Measurements from ENCODE around the gene MOB3B.

MOB3B gene

GRCh38 chr9:27398982-27399653 lies 130.5 kb downstream of the MOB3B start:
- H3K4me3 ChIP-seq (ENCODE audit: severe bottlenecking) = no peak overlapping the region
- ATAC-seq (ENCODE audit: low read depth) = no peak
- no peak for TF ChIP-seq CTCF (IDR thresholded peaks at IDR 0.05; ENCODE audit: poor library complexity, severe bottlenecking)
- no peaks in the 10 kb centered on the region for H3K36me3 ChIP-seq (ENCODE audit: low read depth)
- H3K27me3 ChIP-seq (ENCODE audit: insufficient read depth, poor library complexity, severe bottlenecking) = no peaks in the 10 kb centered on the region
- H3K4me1 ChIP-seq (ENCODE audit: insufficient read depth, poor library complexity, severe bottlenecking) = peaks cover 34% of the 10 kb centered on the region
- no peak for DNase-seq (ENCODE audit: low spot score)
- no peaks in the 10 kb centered on the region for H3K9me3 ChIP-seq (ENCODE audit: severe bottlenecking)
- H3K27ac ChIP-seq (ENCODE audit: poor library complexity, severe bottlenecking) = no peak overlapping the region

- H3K4me1 ChIP-seq (ENCODE audit: insufficient read depth, poor library complexity, severe bottlenecking) = peaks cover 34% of the 10 kb centered on the region
- no peaks in the 10 kb centered on the region; the same call in 1 of the 2 replicates for H3K36me3 ChIP-seq (ENCODE audit: low read depth)
- ATAC-seq (ENCODE audit: low read depth) = no peak
- DNase-seq (ENCODE audit: low spot score) = no peak
- H3K27me3 ChIP-seq (ENCODE audit: insufficient read depth, poor library complexity, severe bottlenecking) = no peaks in the 10 kb centered on the region
- TF ChIP-seq CTCF (IDR thresholded peaks at IDR 0.05; ENCODE audit: poor library complexity, severe bottlenecking) = no peak
- H3K9me3 ChIP-seq (ENCODE audit: severe bottlenecking) = no peaks in the 10 kb centered on the region
- H3K4me3 ChIP-seq (ENCODE audit: severe bottlenecking) = no peak overlapping the region
- peak overlapping the region; percentile 51 for H3K27ac ChIP-seq (ENCODE audit: poor library complexity, severe bottlenecking)
These were observed 133.1 kb downstream of the MOB3B start for GRCh38 chr9:27396495-27396894.

GRCh38 chr9:27395484-27395921 lies 134.1 kb downstream of the MOB3B start:
- no peaks in the 10 kb centered on the region for H3K9me3 ChIP-seq (ENCODE audit: severe bottlenecking)
- no peak for TF ChIP-seq CTCF (IDR thresholded peaks at IDR 0.05; ENCODE audit: poor library complexity, severe bottlenecking)
- no peak for DNase-seq (ENCODE audit: low spot score)
- no peaks in the 10 kb centered on the region; the same call in 1 of the 2 replicates for H3K36me3 ChIP-seq (ENCODE audit: low read depth)
- peak overlapping the region; percentile 51 for H3K27ac ChIP-seq (ENCODE audit: poor library complexity, severe bottlenecking)
- no peaks in the 10 kb centered on the region for H3K27me3 ChIP-seq (ENCODE audit: insufficient read depth, poor library complexity, severe bottlenecking)
- ATAC-seq (ENCODE audit: low read depth) = peak; percentile 80
- no peak overlapping the region for H3K4me3 ChIP-seq (ENCODE audit: severe bottlenecking)
- H3K4me1 ChIP-seq (ENCODE audit: insufficient read depth, poor library complexity, severe bottlenecking) = peaks cover 31% of the 10 kb centered on the region

GRCh38 chr9:27394826-27395201 lies 134.8 kb downstream of the MOB3B start:
- no peaks in the 10 kb centered on the region for H3K27me3 ChIP-seq (ENCODE audit: insufficient read depth, poor library complexity, severe bottlenecking)
- H3K4me3 ChIP-seq (ENCODE audit: severe bottlenecking) = no peak overlapping the region
- no peaks in the 10 kb centered on the region for H3K9me3 ChIP-seq (ENCODE audit: severe bottlenecking)
- H3K27ac ChIP-seq (ENCODE audit: poor library complexity, severe bottlenecking) = peak overlapping the region; percentile 51
- no peak for TF ChIP-seq CTCF (IDR thresholded peaks at IDR 0.05; ENCODE audit: poor library complexity, severe bottlenecking)
- no peaks in the 10 kb centered on the region; the same call in 1 of the 2 replicates for H3K36me3 ChIP-seq (ENCODE audit: low read depth)
- DNase-seq (ENCODE audit: low spot score) = no peak
- H3K4me1 ChIP-seq (ENCODE audit: insufficient read depth, poor library complexity, severe bottlenecking) = peaks cover 28% of the 10 kb centered on the region
- ATAC-seq (ENCODE audit: low read depth) = no peak

- no peaks in the 10 kb centered on the region for H3K27me3 ChIP-seq (ENCODE audit: insufficient read depth, poor library complexity, severe bottlenecking)
- no peak overlapping the region for H3K4me3 ChIP-seq (ENCODE audit: severe bottlenecking)
- no peak for TF ChIP-seq CTCF (IDR thresholded peaks at IDR 0.05; ENCODE audit: poor library complexity, severe bottlenecking)
- peaks cover 33% of the 10 kb centered on the region for H3K4me1 ChIP-seq (ENCODE audit: insufficient read depth, poor library complexity, severe bottlenecking)
- DNase-seq (ENCODE audit: low spot score) (no peak), ATAC-seq (ENCODE audit: low read depth) (no peak)
- H3K36me3 ChIP-seq (ENCODE audit: low read depth) = no peaks in the 10 kb centered on the region; the same call in 1 of the 2 replicates
- H3K9me3 ChIP-seq (ENCODE audit: severe bottlenecking) = no peaks in the 10 kb centered on the region
- H3K27ac ChIP-seq (ENCODE audit: poor library complexity, severe bottlenecking) = peak overlapping the region; percentile 51
These were observed 135.3 kb downstream of the MOB3B start for GRCh38 chr9:27394154-27394825.
